Muscle layer of colon (tissue), 2 donors: ENCODE results near the gene PTCH1.

Experiments used
- H3K27ac ChIP-seq: one replicate; pipeline ENCODE4 v1.7.0; 2013; ENCODE audit warnings: low read depth, mild to moderate bottlenecking, low read length, moderate library complexity
- H3K27me3 ChIP-seq, 2 donors: one replicate each; pipeline ENCODE4 v1.7.0; 2013; ENCODE audit warnings: low read length in 2 of 2, mild to moderate bottlenecking in 2 of 2; ENCODE audit not compliant: insufficient read depth in 2 of 2, control insufficient read depth in 1 of 2
- H3K36me3 ChIP-seq: one replicate; pipeline ENCODE4 v1.7.0; 2013; ENCODE audit warnings: mild to moderate bottlenecking, low read length; ENCODE audit not compliant: insufficient read depth
- H3K4me1 ChIP-seq: one replicate; pipeline ENCODE4 v1.7.0; 2013; ENCODE audit warnings: mild to moderate bottlenecking, low read length; ENCODE audit not compliant: insufficient read depth
- H3K4me3 ChIP-seq, 2 donors: one replicate each; pipeline ENCODE4 v1.7.0; 2013; ENCODE audit warnings: low read length in 2 of 2, low read depth in 1 of 2, mild to moderate bottlenecking in 1 of 2, moderate library complexity in 1 of 2
- H3K9ac ChIP-seq: one replicate; pipeline ENCODE4 v1.7.0; 2013; ENCODE audit warnings: low read length
- H3K9me3 ChIP-seq: one replicate; pipeline ENCODE4 v1.7.0; 2013; ENCODE audit warnings: mild to moderate bottlenecking, low read length
- donor health status: abdominal sarcoma.
- donor health status: Adenocarcinoma of cecum.

PTCH1 gene

GRCh38 chr9:95431286-95431685 is 85.5 kb downstream of the PTCH1 start:
- Histone ChIP-seq H3K4me3 (no peak overlapping the region), H3K9ac (no peak overlapping the region), H3K9me3 (no peaks in the 10 kb centered on the region), H3K27ac (no peak overlapping the region), H3K36me3 (no peaks in the 10 kb centered on the region), H3K27me3 (no peaks in the 10 kb centered on the region), H3K4me1 (no peaks in the 10 kb centered on the region)

- H3K27me3 ChIP-seq, result no peaks in the 10 kb centered on the region
- H3K27ac ChIP-seq, result no peak overlapping the region
- H3K4me1 ChIP-seq, result no peaks in the 10 kb centered on the region
These were observed 86.7 kb downstream of the PTCH1 start for GRCh38 chr9:95429948-95430620.

DNA sequence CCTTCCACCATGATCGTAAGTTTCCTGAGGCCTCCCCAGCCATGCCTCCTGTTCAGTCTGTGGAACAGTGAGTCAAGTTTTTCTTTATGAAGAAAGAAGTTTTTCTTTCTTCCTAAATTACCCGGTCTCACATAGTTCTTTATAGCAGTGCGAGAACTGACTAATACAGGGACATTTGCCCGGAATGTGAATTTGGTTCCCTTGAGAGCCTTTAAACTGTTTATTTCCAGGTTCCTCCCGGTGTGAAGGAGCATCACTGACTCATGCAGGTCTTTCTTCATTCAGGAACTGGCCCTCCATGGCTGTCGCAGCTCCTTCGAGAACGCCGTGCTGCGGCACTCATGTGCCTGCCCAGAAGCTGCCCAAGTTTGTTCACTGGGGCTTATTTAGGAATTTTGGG is 87.7 kb downstream of the PTCH1 start:
- H3K4me3 ChIP-seq, result no peak overlapping the region
- H3K9me3 ChIP-seq, result no peaks in the 10 kb centered on the region
- H3K27ac ChIP-seq, result no peak overlapping the region
- no peaks in the 10 kb centered on the region for H3K4me1 ChIP-seq
- no peaks in the 10 kb centered on the region for H3K36me3 ChIP-seq
- H3K9ac ChIP-seq, result no peak overlapping the region
- H3K27me3 ChIP-seq, result no peaks in the 10 kb centered on the region

More at GRCh38 chr9:95429948-95430620, 86.7 kb downstream of the PTCH1 start:
- no peaks in the 10 kb centered on the region for H3K36me3 ChIP-seq
- no peak overlapping the region for H3K9ac ChIP-seq
- H3K4me3 ChIP-seq, result no peak overlapping the region
- no peaks in the 10 kb centered on the region for H3K9me3 ChIP-seq

DNA sequence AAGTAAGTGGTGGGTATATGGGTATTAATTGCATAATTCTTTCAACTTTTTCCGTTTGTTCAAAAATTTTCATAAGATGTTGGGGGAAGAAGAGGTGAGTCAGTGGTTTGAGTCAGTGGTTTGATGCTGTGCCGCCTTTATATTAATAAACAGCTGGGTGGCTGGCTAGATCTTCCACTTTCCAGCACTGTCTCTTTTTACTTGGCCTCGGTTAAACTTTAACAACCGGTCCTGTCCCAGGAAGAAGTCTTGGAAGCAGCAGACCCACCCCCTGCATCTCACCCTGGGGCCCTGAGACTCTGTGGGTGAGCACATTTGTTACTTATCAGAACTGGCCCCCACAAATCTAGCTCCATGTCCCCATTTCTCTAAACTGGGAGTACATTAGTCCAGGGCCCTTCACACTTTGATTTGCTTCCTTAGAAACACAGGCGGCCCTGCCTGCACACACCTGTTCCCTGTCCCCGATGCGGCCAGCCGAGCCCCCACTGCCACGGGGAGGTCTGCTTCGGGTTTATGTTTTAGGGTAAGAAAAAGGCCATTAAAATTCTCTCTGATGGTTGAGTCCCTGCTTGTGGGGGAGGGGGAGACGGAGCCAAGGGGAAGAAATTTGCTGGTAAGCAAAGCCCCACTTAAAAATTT is 90.7 kb downstream of the PTCH1 start:
- H3K27me3 ChIP-seq, result no peaks in the 10 kb centered on the region
- peak overlapping the region; percentile 24 for H3K27ac ChIP-seq
- H3K9ac ChIP-seq, result no peak overlapping the region
- H3K4me1 ChIP-seq, result no peaks in the 10 kb centered on the region
- peaks cover 16% of the 10 kb centered on the region for H3K9me3 ChIP-seq
- no peaks in the 10 kb centered on the region for H3K36me3 ChIP-seq
- H3K4me3 ChIP-seq, result peak overlapping the region in 1 of 2 donors; percentile 35

DNA sequence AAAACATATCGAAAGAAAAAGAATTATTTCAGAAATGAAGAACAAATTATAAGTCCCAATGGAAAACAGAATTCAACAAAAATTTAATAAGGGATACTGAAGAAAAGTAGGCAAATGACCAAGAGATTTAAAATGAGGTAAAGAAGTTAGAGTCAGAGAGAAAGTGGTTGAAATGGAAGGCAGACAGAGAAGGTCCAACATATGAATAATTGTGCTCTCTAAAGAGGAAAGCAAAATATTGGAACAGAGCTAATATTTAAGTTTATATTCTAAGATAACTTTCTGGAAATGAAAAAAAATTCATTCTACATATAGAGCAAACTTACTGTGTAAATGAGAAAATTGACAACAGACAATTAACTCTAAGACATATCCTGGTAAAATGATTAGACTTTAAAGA is 94.1 kb downstream of the PTCH1 start:
- no peaks in the 10 kb centered on the region for H3K27me3 ChIP-seq
- H3K27ac ChIP-seq, result no peak overlapping the region
- no peaks in the 10 kb centered on the region for H3K36me3 ChIP-seq
- no peak overlapping the region for H3K4me3 ChIP-seq
- H3K4me1 ChIP-seq, result no peaks in the 10 kb centered on the region
- H3K9me3 ChIP-seq, result peaks cover 16% of the 10 kb centered on the region
- H3K9ac ChIP-seq, result no peak overlapping the region

GRCh38 chr9:95420518-95420917 is 96.3 kb downstream of the PTCH1 start:
- Histone ChIP-seq H3K27me3 (no peaks in the 10 kb centered on the region), H3K27ac (no peak overlapping the region), H3K9ac (no peak overlapping the region), H3K4me1 (no peaks in the 10 kb centered on the region), H3K36me3 (no peaks in the 10 kb centered on the region), H3K4me3 (no peak overlapping the region), H3K9me3 (peaks cover 16% of the 10 kb centered on the region)

GRCh38 chr9:95419444-95419843 is 97.3 kb downstream of the PTCH1 start:
- no peak overlapping the region for H3K9ac ChIP-seq
- H3K4me1 ChIP-seq, result no peaks in the 10 kb centered on the region
- H3K4me3 ChIP-seq, result no peak overlapping the region
- no peaks in the 10 kb centered on the region for H3K36me3 ChIP-seq
- H3K27me3 ChIP-seq, result no peaks in the 10 kb centered on the region
- peaks cover 16% of the 10 kb centered on the region for H3K9me3 ChIP-seq
- no peak overlapping the region for H3K27ac ChIP-seq

- Histone ChIP-seq H3K36me3 (no peaks in the 10 kb centered on the region), H3K9ac (no peak overlapping the region), H3K4me1 (no peaks in the 10 kb centered on the region), H3K9me3 (no peaks in the 10 kb centered on the region), H3K4me3 (no peak overlapping the region), H3K27ac (no peak overlapping the region), H3K27me3 (no peaks in the 10 kb centered on the region)
These were observed 101.6 kb downstream of the PTCH1 start for GRCh38 chr9:95415158-95415557.

DNA sequence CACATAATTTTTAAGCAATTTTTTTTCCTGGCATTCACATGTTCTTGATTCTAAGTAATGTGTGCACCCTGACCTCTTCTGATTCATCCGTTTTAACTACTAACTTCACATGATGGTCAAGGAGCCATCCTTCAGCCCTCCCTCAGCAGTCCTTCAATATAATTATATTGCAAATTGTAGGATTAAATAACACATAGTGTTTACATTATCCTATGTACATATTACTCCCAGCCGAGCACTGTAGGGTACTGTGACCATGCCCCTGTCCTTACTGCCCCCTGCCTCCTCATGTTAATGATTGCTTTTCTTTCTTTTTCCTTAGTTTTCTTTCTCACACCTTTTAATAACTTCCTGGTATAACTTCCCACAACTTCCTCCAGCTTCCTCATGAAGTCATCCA is 103.0 kb downstream of the PTCH1 start:
- no peaks in the 10 kb centered on the region for H3K4me1 ChIP-seq
- H3K9ac ChIP-seq, result no peak overlapping the region
- no peaks in the 10 kb centered on the region for H3K27me3 ChIP-seq
- H3K36me3 ChIP-seq, result no peaks in the 10 kb centered on the region
- no peaks in the 10 kb centered on the region for H3K9me3 ChIP-seq
- no peak overlapping the region for H3K27ac ChIP-seq
- H3K4me3 ChIP-seq, result no peak overlapping the region

DNA sequence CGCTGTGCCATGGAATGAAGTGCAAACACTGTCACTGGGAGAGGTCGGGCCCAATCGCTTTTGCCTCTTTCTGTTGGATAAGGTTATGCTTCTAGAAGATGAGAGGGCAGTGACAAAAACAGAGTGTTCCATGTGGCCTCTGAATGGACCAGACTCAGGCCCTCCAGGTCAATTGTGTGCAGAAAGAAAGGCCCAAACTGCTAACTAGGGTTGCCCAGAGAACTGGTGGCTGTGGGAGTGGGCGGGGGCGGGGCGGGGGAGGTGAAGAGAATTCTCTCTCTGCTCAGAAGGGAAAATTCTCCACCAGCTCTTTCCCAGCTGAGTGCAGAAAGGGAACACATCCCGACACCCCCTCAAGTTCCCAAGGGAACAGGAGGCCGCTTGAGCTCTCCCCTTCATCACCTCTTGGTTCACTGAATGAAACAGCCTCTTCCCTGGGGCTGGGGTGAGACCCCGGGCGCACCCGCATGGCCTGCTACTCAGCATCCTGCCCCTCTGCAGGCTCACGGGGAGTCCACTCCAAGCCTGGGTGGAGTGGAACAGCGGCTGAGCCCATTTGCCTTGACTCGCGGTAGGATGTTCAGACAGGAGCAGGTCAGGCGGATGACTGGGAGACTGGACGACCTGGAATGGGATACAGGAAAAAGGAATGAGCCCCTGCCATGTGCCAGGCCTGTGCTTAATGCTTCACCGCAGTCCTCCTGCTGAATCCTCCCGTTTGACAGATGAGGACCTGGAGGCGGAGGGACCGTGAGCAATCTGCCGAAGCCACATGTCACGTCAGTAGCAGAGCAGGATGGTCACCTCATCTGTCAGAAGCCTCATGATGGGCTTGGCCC is 105.5 kb downstream of the PTCH1 start:
- H3K4me1 ChIP-seq, result no peaks in the 10 kb centered on the region
- H3K27me3 ChIP-seq, result no peaks in the 10 kb centered on the region
- H3K27ac ChIP-seq, result no peak overlapping the region
- no peak overlapping the region for H3K9ac ChIP-seq
- H3K36me3 ChIP-seq, result no peaks in the 10 kb centered on the region
- no peak overlapping the region for H3K4me3 ChIP-seq
- H3K9me3 ChIP-seq, result no peaks in the 10 kb centered on the region

GRCh38 chr9:95409650-95410426 is 106.9 kb downstream of the PTCH1 start:
- no peak overlapping the region for H3K9ac ChIP-seq
- no peaks in the 10 kb centered on the region for H3K27me3 ChIP-seq
- no peak overlapping the region for H3K27ac ChIP-seq
- H3K9me3 ChIP-seq, result no peaks in the 10 kb centered on the region
- H3K4me3 ChIP-seq, result no peak overlapping the region
- no peaks in the 10 kb centered on the region for H3K36me3 ChIP-seq
- H3K4me1 ChIP-seq, result no peaks in the 10 kb centered on the region
